Stimulated activated CD4-positive, alpha-beta T cell treated with anti-CD3 and anti-CD28 coated beads, Interleukin-1b, Interleukin-23, amount 100 ng/mL, for 48 hours (primary cell): Measurements from ENCODE around the gene VPS8.

ENCODE experiments used
- DNase-seq: peaks from one replicate; pipeline ENCODE4 v3.0.0-alpha.2; 2020

VPS8 gene

DNA sequence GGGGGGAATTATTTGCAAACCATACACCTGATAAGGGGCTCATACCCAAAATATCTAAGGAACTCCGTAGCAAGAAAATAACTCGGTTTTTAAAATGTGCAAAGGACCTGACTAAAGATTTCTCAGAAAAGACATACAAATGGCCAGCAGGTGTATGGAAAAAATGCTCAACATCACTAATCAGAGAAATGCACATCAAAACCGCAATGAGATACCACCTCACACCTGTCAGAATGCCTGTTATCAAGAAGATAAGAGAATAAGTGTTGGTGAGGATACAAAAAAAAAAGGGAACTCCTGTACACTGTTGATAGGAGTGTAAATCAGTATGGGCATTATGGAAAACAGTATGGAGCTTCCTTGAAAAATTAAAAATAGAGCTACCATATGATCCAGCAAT lies 251.5 kb downstream of the VPS8 start:
- no peak for DNase-seq

DNA sequence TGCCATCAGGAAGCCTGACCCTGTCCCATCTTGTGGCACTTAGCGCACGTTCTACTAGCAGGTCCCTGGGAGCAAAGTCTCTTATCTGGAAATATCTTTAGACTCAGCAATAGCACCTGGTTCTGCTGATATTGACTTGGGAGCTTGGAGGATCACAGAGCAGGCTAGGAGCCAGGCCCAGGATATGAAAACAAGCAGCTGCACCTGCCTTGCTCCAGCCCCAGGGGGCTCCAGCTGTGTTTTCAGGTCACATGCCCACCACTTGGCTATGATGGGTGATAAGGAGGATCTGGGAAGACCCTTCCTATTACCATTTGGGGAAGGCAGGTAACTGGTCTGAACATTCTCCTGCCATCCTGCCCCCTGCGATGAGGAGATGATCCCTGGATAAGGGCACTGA lies 253.1 kb downstream of the VPS8 start:
- no peak for DNase-seq

DNA sequence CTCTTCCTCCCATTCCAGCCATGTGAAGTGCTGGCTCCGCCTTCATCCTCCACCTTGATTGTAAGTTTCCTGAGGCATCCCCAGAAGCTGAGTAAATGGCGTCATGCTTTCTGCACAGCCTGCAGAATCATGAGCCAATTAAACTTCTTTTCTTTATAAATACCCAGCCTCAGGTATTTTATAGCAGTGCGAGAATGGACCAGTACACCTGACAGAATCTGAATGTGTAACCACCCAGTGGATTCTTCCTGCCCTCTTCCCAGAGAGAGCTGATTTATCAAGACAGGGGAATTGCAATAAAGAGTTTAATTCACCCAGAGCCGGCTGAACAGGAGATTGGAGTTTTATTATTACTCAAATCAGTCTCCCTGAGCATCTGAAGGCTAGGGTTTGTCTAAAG lies 254.3 kb downstream of the VPS8 start:
- DNase-seq, result no peak

DNA sequence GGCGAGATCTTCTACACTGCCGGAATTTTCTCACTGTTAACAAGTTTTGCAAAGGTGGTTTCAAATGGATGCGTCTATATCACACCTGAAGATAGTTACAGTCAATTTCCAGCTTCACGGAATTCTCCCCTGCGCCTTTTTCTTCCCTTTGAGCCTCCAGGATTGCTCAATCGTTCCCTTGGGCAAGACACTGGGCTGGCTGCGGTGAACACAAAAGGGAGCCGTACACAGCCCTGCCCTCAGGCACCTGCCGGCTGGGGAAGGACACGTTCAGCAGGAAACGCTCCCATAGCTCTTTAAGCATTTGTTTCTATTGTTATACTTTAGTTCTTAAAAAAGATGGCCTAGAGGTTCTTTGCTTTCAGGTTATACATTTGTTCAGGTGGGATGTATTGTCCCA lies 255.2 kb downstream of the VPS8 start:
- no peak for DNase-seq

DNA sequence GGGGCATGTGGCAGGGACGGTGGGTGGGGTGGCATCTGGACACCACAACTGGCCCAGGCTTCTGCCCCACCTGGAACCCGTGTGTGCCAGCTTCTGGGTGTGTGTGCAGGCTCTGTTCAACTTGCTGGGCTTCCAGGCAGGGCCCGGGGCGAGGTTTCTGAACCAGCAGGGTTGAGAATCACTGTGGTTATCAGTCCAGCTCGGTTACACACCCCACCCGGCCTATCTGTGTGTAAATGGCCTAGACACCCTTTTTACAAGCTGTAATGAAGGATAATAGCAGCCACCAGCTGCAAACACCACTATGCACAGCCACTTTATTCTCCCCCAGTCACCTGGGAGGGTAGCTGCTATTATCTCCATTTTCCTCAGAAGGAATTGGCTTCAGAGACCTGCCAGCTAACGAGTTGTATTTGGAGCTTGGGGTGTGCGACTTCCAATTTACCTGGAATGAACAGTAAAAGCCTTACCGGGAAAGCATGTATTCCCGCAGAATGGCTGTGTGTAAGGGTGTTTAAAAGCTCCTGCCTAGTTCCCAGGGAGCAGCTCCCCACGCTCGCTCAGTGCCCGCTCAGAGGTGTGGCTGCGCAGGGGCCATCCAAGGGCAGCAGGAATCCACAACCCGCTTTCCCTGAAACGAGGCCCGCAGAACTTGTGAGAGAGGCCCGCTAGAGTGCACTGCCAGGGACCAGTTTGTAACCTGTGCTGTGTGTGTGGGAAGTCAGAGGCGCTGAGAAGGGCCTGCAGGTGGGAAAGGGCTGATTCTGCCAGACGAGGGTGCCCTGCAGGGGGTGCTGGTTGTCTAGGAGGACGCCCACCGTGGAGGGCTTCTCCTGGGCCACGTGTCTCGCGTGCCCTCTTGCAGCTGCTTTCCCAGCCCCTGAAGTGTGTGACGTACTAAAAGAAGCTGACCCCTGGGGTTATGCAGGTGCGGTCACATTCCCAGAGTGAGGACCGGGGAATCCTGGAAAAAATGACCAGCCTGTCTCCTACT lies 257.4 kb downstream of the VPS8 start:
- DNase-seq, result no peak

DNA sequence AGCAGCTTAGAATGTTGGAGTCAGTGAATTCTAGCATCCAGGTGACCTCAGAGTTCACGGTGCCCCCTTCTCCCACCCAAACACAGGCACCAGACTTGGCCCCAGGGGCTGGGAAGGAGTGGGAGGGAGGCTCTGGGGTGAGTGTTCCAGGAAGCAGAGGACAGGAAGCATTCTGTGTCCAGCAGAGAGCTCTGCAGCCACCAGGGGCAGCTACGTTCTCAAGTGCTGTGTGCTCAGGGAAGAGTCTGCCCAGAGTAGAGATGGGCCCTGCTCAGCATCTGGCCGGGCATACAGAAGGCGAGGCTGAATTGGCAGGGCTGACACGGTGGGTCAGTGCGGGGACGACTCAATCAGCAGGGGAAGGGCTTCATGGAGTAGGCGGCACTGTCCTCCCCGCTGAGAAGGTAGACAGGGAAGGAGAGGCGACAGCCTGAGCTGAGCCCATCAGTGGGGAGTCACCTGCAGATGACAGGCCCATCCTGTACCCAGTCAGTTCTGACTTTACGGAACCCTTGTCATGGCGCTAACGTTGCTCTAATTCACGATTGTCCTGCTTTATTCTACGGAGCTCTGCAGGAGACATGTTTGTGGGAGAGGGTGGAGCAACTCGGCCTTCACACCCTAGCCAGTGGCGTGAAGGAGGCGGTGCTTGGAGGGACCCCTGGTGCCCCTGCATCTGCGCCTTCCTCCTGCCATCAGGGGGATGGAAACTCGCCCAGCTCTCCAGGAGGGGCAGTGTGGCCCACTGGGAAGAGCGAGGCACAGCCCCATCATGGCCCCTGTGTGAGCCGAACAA lies 258.7 kb downstream of the VPS8 start:
- DNase-seq, result no peak

DNA sequence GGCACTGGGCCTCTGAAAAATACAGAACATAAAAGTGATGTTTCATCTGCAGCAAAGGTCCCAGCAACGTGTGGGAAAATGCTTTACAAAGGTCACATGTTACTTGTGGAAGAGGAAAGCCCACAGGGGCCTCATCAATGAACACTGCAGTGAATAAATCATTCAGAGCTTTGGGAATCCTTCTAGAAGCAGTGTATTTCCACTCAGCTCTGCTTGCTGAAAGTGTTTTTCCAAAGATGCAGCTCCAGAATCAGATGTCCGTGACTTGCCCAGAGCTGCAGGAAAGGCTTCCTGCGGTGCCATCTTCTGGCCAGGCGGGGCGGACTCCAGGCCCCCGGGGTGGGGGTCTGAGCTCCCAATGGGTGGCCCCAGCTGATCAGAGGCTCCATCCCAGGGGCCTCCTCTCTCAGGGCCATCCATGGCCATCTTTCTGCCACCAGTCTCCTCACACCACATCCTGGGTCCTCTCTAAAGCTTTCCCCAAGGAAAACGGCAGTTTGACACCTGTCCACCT lies 259.4 kb downstream of the VPS8 start:
- DNase-seq, result no peak

DNA sequence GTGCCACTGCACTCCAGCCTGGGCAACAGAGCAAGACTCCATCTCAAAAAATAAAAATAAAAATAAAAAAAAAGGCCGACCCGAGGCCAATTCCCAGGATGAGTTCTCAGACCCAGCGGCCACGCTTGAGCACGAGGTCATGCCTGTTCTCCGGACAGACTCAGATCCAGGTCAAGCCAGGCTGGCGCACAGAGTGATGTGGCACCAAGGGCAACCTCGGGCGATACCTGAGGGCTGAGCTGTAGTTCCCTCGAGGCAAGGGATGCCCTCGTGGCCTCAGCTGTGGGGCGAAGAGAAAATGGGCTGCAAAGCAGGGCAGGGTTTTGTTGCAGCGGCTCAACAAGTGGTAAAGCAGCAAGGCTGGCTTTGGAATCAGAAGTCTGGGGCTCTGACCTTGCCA lies 263.6 kb downstream of the VPS8 start:
- DNase-seq, result no peak

DNA sequence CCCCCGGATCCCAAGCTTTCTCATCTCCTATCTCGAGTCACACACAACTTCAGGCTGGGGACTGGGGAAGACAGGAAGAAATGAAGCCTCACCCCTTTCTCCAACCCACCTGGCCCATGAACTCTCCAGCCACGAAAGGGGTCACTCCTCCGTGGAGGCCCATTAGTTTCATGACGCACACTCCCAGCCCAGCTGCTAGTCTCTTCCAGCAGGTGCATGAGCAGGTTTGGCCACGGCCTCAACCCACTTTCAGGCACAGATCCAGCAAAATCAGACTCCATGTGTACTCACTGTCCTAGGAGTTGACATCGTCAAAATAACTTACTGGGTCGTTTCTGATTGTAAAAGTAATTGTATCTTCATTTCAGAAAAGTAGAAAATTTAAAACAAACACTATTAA lies 264.3 kb downstream of the VPS8 start:
- no peak for DNase-seq

DNA sequence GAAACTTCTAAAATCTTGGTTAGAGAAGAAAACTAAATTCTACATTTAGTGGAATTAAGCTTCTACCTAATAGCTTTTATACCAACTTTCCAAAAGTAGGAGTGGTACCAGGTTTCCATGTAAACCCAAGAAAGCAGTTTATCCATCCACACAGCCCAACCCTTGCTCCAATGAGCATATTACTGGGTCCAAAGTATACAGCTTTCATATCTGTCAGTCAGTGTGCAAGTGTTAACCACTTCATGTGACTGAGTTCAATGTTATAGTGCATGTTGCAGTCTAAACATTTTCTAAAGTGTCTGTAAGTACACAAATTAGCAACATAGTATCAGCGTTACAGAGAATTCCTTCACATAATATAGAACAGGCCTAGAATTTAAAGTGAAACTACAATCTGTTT lies 267.7 kb downstream of the VPS8 start:
- no peak for DNase-seq

DNA sequence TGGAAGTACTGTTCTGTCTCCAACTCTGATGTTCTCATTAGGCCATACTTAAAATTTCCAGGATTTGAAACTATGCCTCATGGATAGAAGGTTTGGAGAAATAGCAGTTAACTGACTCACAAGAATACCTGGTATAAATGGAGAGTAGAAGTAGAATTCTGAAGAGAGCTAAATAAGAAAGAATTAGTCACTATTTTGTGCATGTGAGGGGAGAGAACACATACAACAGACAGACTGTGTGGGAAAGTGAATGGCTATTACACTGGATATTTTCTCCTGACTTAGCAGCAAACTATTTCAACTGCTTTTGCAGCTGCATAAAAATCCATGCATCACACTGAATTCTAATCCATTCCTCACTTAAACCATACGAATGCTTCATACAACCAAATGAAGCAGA lies 269.6 kb downstream of the VPS8 start:
- no peak for DNase-seq

DNA sequence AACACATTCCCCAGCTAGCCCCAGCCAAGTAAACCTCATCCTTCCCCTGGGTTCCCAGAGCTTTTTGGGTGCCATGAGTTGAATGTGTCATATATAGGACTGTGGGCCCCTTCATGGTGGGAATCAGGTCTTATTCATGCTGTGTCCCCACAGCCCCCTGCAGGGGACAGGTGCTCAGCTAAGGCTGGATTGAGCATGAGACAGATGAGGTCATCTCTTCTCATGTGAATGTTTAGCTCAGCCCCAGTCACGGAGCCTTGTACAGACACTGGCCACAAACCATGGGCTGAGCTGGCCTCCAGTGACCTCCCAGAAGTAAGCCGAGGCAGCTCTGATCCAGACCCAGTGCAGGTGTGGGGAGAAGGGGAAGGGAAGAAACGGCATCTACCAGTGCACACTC lies 270.2 kb downstream of the VPS8 start:
- no peak for DNase-seq

DNA sequence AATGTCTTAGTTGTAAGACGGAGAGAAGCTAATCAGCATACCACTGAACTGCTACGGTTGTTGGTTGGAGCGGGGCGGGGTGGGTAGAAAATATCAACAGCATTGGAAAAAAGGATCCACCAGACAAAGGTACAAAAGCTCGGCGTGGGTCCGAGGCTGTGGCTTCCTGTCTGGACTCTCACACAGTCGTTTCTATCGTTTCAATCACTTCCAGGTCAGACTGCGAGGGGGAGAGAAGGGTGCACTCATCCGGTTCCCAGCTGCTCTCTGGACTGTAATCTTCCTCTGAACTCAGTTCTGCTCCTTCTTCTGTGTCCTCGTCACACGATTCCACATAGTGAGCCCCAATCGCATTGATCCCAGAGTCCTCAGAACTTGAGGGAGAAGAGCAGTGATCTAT lies 270.9 kb downstream of the VPS8 start:
- DNase-seq, result no peak

DNA sequence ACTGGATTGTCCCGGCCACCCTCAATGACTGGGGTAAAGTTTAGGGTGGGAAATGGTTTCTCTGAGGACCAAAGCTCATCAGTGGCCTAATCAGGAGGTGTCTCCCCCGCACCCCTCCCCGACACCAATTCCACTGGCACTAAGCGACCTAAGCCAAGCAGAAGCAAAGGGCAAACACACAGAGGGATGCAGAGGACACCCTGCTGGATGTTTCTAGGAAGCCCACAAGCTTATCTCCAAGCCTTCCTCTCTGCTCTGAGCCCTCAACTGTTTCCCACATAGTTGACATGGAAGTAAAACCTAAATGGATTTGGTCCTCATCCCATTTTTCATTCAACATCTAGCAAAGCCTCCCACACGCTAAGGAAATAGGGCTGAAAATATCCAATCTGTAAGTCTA lies 272.4 kb downstream of the VPS8 start:
- DNase-seq, result no peak

DNA sequence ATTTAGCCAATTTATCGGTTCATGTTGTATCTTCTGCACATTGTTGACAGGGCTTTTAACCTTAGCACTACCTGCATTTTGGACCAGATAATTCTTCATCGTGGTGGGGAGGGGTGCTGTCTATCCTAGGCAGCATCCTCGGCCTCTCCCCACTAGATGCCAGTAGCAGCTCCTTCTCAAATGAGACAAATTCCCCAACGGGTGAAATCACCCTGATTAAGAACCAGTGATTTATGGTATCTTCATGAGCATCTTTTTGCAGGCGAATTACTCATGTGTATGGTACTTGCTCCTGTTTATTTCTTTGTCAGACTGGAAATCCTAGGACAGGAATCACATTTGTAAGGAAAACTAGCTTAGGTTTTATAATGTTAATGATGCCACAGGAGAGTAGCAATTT lies 272.9 kb downstream of the VPS8 start:
- DNase-seq, result no peak

DNA sequence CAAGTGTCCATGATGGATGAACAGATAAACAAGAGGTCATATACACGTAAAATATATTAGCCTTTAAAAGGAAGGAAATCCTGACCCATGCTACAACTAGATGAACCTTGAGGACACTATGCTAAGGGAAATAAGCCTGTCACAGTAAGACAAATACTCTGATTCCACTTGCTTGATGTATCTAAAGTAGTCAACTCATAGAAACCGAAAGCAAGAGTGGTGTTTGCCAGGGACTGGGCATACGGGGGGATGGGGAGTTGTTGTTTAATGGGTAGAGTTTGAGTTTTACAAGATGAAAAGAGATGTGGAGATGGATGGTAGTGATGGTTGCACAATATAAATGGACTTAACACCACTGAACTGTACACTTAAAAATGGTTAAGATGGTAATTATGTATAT lies 275.5 kb downstream of the VPS8 start:
- DNase-seq, result no peak

DNA sequence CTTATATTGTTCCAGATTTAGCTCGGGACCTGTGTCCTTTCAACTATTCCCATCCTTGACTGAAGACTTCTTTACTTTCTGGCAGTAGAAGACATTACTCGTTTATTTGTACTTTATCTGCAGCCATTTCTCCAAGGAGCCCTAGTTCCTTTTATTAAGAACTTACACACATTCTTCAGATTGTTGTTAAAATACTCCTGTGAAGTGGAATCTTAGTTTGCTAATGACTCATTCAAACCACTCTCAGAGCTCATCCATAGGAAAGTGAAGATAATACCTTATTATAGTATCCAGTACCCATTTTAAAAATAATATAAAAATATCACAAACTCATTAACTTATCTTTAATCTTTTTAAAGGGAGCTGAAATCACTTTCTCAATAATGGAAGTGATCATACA lies 277.4 kb downstream of the VPS8 start:
- no peak for DNase-seq

DNA sequence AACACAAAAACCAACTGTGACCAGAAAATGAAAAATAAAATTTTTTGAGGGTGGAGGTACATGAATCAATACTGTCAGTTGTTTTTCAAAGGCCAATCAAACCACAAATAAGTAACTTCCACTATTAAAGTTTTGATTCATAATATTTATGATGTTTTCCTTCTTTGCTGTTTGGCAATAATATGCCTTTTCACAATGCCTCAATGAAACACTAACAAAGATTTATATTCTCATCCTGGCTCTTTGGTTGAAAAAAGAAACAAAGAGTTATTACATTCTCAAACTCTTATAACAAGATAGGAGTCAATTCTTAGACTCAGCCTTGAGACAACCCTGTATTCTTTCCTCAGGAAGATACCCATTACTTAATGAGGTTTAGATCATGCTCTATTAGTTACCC lies 277.8 kb downstream of the VPS8 start:
- DNase-seq, result no peak

DNA sequence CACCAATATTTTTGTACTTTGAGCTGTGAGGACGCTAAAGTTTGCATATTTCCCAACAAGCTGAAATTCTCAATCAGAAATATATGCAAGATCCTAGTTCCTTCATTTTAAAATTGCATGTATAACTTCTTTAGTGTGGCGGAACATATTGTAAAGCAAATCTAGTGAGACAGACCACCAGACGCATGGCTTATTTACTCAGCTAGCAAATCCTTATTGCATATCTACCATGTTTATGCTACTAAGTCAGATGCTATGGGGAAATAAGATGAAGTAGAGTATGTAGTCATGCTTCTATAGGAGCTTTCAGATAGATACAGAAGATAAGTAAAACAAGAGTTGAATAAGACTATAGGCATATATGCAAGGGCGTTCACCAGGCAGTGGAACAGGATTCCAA lies 278.8 kb downstream of the VPS8 start:
- no peak for DNase-seq

DNA sequence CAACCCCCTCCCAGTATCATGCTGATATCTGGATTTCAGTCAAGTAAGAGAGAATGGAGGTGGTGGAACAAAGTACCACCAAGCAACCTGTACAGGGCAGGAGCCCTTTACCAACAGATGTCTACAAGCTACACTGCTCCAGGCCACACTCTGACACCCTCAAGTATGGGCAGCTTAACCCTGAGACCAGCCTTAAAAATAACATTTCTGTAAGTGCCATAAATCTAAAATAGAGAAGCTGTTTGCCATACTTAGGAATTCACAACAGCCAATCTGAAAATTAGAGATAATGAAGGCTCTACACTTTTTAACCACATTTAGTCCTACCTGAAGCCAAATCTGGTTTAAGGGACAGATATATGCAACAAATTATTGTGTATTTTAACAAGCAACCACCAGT lies 281.1 kb downstream of the VPS8 start:
- DNase-seq, result no peak

DNA sequence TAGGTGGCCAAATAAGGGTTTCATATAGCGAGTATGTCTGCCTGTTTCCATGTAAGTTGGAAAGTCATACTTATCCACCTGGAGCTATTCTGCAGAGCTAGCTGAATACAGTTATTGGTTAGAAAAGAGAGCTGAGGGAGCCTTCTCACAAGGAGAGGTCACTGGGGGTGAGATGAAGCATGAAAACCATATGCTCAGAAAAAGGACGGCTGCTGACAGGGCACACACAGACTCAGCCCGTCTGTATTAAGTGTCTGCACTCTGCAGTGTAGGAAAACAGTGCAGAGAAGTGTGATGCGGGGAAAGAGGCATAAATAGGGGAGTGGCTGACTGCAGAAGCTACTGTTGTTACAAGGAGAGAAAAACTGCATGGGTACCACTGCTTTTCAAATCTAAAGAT lies 282.7 kb downstream of the VPS8 start:
- DNase-seq, result no peak
